ENCODE data around the gene CCDC148.

CCDC148 gene

GRCh38 chr2:158172719-158173118 lies 283.8 kb downstream of the CCDC148 start:
- DNase-seq (ENCODE audit: low read depth), result no peak

DNA sequence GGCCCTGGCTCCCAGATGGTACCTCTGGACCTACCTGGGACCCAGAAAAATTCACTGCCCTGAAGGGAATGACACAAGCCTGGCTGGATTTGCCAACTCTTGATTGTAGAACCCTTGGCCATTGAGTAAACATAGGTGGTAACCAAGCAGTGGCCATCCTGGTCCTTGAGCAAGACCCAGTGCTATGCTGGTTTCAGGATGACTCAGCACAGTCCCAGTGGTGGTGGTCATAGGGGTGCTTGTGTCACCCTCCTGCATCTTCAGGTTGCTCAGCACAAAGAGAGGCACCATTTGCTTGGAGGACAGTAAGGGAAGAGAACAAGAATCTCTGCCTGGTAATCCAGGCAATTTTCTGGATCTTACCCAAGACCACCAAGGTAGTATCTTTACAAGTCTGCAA lies 302.0 kb downstream of the CCDC148 start:
- no peak for DNase-seq (ENCODE audit: low read depth)

DNA sequence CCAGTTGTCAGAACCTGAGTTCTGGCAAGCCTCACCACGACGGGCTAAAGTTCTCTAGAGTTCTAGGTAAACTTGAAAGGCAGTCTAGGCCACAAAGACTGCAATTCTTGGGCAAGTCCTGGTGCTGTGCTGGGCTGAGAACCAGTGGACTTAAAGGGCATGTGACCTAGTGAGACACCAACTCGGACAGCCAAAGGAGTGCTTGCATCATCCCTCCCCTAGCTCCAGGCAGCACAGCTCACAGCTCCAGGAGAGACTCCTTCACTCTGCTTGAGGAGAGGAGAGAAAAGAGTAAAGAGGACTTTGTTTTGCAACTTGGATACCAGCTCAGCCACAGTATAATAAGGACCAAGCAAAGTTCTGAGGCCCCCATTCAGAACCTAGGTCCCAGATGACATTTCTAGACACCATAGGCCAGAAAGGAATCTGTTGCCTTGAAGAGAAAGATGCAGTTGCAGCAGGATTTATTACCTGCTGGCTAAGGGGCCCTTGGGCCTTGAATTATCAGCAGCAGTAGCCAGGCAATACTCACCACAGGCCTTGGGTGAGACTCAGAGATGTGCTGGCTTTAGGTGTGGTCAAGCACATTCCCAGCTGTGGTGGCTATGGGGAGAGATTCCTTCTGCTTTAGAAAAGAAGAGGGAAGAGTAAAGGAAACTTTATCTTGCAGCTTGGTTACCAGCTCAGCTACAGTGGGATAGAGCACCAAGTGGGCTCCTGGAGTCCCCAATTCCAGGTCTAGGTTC lies 303.1 kb downstream of the CCDC148 start:
- DNase-seq (ENCODE audit: low read depth), result no peak

DNA sequence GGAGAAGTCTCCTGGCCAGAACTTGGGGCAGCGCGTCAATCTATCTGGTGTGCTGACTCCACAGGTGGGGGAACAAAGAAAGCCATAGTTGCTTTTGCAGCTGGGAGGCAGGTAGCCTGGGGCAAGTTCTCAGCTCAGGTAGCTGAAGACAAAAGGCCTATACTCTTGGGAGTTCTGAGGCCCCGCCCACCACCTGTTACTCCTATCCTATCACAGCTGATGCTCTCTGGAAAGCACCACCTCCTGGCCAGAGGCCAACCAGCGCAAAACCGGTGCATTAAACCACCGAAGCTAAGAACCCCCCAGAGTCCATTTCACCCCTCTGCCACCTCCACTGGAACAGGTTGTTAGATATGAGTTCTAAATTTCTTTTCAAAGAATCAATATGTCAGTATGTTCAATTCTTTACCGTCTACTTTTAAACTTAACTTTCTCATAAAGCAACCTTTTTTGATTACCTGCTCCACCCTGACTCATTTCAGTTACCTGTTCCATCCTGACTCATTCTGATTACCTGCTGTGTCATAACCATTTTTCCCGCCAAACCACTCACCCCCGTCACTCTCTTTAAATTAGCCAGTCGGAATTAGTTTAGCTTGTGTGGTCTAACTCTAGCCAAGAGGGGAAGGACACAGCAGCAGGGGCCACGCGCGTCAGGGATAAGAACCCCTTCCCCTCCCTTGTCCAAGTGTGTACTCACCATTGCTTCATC lies 311.5 kb downstream of the CCDC148 start:
- DNase-seq (ENCODE audit: low read depth), result no peak

GRCh38 chr2:158143703-158144360 lies 312.7 kb downstream of the CCDC148 start:
- DNase-seq (ENCODE audit: low read depth), result no peak

DNA sequence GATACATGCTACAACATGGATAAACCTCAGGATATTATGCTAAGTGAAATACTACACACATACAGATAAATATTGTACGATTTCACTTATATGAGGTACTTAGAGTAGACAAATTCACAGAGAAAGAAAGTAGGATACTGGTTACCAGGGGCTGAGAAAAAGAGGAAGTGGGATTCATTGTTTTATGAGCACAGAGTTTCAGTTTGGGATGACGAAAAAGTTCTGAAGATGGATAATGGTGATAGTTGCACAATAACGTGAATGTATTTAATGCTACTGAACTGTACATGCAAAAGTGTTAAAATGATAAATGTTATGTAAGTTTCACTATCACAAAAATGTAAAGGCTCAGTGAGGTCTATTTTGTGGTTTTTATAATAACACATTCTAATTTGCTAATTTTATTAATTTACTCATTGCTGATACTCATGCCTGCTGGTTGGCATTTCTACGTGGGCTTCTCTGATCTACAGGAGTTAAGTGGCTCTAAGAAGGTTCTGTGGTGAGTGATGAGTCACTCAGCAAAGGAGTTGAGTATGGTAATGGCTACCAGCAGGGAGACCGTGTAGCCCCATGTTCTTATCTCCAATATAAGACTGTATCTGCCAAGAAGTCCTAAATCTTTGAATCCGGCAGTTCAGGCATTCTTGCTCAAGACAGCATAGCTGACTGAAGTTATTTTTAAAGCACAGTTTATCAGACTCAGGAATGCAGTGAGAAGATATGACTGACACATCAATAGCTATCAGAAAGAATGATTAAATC lies 313.8 kb downstream of the CCDC148 start:
- no peak for DNase-seq (ENCODE audit: low read depth)

DNA sequence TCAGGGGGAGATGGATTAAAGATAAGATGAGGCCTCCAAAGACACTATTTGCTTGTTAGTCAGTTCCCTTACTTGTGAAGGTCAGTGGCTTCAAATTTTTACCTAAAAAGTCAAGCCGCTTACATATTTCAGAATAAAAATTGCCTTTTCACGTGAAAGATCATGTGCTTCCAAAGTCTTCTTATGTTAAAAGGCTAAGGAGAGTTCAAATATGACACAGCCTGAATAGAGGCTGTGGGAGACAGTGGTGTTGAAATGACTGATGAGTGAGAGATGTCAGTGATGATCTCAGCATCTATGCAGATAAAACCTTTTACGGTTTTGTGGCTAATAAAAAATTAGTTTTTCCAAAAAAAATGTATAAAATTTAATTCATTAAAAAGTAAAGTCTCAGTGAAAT lies 314.4 kb downstream of the CCDC148 start:
- no peak for DNase-seq (ENCODE audit: low read depth)

DNA sequence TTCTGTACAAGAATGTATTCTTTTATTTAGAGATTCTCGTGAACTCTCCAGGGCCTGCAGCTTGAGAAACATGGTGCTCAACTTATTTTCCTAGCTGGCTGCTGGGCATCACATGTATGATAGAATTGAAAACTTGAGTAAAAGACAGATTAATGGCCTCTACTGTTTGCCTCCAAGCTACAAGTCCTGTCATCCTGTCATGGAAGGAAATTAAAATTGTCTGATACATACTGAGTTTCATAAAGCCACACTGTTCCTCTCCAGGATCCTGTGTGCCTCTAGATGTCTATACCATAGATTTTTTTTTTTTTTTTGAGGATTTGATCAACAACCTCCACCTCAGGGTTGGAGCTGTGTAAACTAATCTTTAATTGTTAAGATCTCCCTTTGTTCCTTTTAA lies 316.4 kb downstream of the CCDC148 start:
- DNase-seq (ENCODE audit: low read depth), result no peak

DNA sequence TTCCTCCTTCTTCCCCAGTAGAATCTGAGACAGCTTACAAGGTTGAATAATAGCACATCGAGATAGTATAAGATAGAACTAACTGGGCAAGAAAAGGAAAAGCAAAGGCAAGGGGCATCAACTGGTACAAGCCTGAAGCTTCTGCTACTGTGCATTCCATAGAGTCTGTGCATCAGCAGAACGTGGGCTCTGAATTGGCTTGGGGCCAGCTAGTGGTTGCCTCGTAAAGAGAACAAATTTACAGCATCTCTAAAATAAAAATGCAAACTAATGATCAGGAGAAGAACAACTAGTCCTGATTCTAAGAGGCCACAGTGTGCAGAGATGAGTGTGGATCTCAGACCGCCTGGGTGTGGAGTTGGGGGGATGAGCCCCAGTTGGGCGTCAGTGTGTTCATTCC lies 318.3 kb downstream of the CCDC148 start:
- no peak for DNase-seq (ENCODE audit: low read depth)

- DNase-seq (ENCODE audit: low read depth), result no peak
Measured at GRCh38 chr2:158135096-158135495, 321.5 kb downstream of the CCDC148 start.

GRCh38 chr2:158134655-158135054 lies 321.9 kb downstream of the CCDC148 start:
- no peak for DNase-seq (ENCODE audit: low read depth)

- DNase-seq (ENCODE audit: low read depth), result no peak
Measured at GRCh38 chr2:158134055-158134454, 322.5 kb downstream of the CCDC148 start.

DNA sequence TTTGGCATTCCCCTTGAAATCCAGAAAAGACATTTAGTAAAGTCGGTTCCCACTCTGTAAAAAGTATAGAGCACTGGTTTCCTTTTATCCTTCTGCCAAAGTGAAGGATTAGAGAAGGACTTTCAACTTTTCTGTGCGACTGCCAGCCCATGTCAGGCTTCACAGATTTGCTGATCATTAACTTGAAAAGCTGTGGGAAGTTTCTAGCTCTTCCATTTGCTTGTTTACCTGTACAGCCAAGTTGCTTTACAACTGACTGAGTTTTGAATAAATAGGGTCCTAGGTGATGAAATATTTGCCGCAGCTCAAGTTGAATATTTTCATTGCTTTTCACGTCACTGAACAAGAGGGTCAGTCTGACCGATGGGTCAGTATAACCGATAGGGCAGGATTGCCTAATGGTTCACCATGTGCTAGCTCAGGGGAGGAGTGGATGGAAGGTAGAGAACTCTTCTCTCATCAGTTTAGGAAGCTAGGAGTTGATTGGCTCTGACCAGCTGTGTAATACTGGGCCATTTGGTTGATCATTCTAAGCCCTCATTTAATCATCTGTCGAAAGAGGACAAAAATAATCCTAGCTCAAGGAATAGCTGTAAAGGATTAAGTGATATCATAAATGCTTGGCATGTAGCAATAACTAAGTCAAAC lies 324.5 kb downstream of the CCDC148 start:
- no peak for DNase-seq (ENCODE audit: low read depth)

GRCh38 chr2:158131483-158131912 lies 325.1 kb downstream of the CCDC148 start:
- no peak for DNase-seq (ENCODE audit: low read depth)

GRCh38 chr2:158130832-158131473 lies 325.6 kb downstream of the CCDC148 start:
- no peak for DNase-seq (ENCODE audit: low read depth)

DNA sequence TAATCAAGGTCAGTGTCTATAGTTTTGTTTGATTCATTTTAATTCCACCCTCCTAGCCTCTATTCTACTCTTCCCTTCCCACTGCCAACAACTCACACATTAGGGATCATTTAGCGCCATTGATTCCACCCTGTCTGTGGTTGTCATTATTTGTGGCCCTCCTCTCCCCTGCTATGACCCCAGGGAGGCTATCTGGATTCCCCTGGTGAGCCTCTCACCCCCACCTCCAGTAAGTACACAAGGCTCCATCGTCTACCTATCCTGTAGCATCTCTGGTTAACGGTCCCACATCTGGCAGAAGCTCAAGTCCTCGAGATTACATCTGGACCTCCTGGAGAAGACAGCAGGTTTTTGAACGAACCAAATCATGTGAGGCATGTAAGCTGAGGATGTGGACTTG lies 327.5 kb downstream of the CCDC148 start:
- no peak for DNase-seq (ENCODE audit: low read depth)

- DNase-seq (ENCODE audit: low read depth), result no peak
Measured at GRCh38 chr2:158128168-158128973, 328.2 kb downstream of the CCDC148 start.

DNA sequence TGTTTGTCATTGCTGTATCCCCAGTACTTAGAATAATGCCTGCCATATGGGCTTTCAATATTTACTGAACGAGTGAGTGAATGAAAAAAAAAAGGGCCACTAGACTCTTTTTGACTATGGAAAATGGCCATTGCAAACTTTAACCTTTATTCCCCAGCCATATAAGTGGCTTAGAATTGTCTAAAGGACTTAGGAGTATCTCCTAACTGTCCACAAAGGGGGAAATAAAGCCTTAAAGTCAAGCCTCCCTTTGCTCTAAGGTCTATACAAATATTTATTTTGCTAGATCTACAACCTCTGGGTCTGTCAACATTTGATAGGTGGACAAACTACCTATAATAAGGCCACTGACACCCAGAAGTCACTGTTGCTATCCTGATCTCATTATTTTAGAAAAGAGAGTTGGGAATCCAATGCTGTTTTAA lies 329.2 kb downstream of the CCDC148 start:
- no peak for DNase-seq (ENCODE audit: low read depth)

GRCh38 chr2:158125756-158126498 lies 330.6 kb downstream of the CCDC148 start:
- no peak for DNase-seq (ENCODE audit: low read depth)

DNA sequence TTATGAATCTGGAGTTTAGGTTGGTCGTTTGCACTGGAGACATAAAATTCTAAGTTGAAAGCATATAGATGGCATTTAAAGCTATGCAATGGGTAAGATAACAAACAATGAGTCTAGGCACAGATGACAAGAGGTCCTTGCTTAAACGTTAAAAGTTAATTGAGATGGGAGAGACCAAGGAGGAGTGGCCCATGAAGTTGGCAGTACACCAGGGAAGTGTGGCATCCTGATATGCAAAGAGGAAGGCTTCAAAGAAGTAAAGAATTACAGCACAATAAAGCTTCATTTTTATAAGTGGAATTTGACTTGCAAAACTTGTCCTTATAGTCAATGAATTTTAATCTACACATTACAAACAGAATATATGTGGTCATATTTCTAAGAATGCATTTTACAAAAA lies 331.7 kb downstream of the CCDC148 start:
- no peak for DNase-seq (ENCODE audit: low read depth)
